ENCODE measurements around the gene PLXDC2.

DNA sequence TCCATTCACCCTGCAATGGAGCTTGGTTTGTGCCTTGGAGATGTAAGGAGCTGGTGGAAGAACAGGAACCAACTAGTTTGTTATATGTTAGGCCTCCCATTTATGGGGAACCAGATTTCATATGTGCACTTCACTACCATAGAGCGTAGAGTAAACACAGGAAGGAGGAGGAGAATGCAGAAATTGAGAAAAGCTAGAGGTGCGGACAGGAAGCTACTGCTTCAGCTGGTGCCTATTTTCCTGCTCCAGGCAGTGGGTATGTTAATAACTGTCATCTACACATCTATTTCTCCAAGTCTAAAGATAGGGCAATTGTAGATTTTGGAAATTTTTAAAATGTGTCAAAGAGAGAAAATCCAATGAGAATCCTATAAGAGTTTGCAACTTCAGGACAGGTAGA lies 482.2 kb downstream of the PLXDC2 start:
- TF ChIP-seq EP300 (IDR thresholded peaks at IDR 0.05) = no peak
- TF ChIP-seq, protein P1, sequence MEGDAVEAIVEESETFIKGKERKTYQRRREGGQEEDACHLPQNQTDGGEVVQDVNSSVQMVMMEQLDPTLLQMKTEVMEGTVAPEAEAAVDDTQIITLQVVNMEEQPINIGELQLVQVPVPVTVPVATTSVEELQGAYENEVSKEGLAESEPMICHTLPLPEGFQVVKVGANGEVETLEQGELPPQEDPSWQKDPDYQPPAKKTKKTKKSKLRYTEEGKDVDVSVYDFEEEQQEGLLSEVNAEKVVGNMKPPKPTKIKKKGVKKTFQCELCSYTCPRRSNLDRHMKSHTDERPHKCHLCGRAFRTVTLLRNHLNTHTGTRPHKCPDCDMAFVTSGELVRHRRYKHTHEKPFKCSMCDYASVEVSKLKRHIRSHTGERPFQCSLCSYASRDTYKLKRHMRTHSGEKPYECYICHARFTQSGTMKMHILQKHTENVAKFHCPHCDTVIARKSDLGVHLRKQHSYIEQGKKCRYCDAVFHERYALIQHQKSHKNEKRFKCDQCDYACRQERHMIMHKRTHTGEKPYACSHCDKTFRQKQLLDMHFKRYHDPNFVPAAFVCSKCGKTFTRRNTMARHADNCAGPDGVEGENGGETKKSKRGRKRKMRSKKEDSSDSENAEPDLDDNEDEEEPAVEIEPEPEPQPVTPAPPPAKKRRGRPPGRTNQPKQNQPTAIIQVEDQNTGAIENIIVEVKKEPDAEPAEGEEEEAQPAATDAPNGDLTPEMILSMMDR (IDR thresholded peaks at IDR 0.05) = no peak
